Hepatocyte (in vitro differentiated cells): ENCODE results near the gene USP8.

Experiments
- EZH2 ChIP-seq: fragments of 200-600 bp; sonication (generic); IDR thresholded peaks from 2 replicates; pipeline ENCODE4 v1.6.1; 2016; ENCODE audit warnings: antibody characterized with exemption, mild to moderate bottlenecking, borderline replicate concordance
- EZH2phosphoT487 ChIP-seq: fragments of 200-600 bp; sonication (generic); IDR thresholded peaks from one replicate; pipeline ENCODE4 v1.6.1; 2018; ENCODE audit warnings: antibody characterized with exemption, mild to moderate bottlenecking, low read depth, moderate library complexity; ENCODE audit not compliant: unreplicated experiment, severe bottlenecking
- TF ChIP-seq, protein P1 (sequence below): fragments of 200-600 bp; sonication (generic); IDR thresholded peaks from 2 replicates; pipeline ENCODE4 v1.5.1; 2016; ENCODE audit warnings: antibody characterized with exemption, mild to moderate bottlenecking; ENCODE audit not compliant: poor library complexity

GRCh38 chr15:50432230-50432629 is 8.0 kb downstream of the USP8 start:
- TF ChIP-seq, protein P1, sequence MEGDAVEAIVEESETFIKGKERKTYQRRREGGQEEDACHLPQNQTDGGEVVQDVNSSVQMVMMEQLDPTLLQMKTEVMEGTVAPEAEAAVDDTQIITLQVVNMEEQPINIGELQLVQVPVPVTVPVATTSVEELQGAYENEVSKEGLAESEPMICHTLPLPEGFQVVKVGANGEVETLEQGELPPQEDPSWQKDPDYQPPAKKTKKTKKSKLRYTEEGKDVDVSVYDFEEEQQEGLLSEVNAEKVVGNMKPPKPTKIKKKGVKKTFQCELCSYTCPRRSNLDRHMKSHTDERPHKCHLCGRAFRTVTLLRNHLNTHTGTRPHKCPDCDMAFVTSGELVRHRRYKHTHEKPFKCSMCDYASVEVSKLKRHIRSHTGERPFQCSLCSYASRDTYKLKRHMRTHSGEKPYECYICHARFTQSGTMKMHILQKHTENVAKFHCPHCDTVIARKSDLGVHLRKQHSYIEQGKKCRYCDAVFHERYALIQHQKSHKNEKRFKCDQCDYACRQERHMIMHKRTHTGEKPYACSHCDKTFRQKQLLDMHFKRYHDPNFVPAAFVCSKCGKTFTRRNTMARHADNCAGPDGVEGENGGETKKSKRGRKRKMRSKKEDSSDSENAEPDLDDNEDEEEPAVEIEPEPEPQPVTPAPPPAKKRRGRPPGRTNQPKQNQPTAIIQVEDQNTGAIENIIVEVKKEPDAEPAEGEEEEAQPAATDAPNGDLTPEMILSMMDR: no peak
- TF ChIP-seq EZH2: no peak
- TF ChIP-seq EZH2phosphoT487: no peak
